Body of pancreas (tissue), 4 donors: Measurements from ENCODE around the gene S100A12.
"Not testable (repeated sequence)": the region's sequence is repeated elsewhere in the genome, so short reads cannot be mapped to it uniquely, and the experiment has no call there.

Experiments used
- POLR2A ChIP-seq, 3 donors: fragments of 450-650 bp; IDR thresholded peaks; one replicate each; pipeline ENCODE4 v1.6.1; 2016; ENCODE audit warnings: antibody characterized with exemption in 3 of 3, mild to moderate bottlenecking in 2 of 3
- TF ChIP-seq, protein P1 (sequence below), 7 experiments: fragments of 450-650 bp in 4 of 7; fragments of 200-600 bp in 3 of 7; sonication (generic) in 3 of 7; IDR thresholded peaks; one replicate each; pipeline ENCODE4 v1.5.1; 2016 to 2019; ENCODE audit warnings: antibody characterized with exemption in 7 of 7

DNA sequence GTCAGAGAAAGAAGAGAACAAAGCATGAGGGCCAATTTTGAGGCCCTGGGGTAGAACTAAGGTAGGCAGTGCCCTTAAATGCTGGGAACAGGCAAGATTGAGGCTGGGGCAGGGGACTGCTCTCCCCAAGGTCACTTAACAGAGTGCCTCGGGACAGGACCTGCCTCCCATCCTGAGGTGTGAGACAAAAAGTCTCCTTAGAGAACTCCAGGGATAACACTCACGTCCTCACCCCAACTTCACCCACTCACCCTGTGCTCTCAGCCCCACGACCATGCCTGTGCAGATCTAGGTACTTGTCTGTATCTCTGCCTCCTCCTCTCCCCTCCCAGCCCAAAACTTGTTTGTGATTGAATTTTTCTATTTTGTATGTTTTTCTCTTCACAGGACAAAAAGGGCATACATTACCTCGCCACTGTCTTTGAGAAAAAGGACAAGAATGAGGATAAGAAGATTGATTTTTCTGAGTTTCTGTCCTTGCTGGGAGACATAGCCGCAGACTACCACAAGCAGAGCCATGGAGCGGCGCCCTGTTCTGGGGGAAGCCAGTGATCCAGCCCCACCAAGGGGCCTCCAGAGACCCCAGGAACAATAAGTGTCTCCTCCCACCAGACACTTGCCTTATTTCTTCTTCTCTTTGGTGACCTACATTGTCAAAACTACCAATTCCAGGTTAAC, 43.5 kb upstream of the S100A12 start:
- TF ChIP-seq, protein P1, sequence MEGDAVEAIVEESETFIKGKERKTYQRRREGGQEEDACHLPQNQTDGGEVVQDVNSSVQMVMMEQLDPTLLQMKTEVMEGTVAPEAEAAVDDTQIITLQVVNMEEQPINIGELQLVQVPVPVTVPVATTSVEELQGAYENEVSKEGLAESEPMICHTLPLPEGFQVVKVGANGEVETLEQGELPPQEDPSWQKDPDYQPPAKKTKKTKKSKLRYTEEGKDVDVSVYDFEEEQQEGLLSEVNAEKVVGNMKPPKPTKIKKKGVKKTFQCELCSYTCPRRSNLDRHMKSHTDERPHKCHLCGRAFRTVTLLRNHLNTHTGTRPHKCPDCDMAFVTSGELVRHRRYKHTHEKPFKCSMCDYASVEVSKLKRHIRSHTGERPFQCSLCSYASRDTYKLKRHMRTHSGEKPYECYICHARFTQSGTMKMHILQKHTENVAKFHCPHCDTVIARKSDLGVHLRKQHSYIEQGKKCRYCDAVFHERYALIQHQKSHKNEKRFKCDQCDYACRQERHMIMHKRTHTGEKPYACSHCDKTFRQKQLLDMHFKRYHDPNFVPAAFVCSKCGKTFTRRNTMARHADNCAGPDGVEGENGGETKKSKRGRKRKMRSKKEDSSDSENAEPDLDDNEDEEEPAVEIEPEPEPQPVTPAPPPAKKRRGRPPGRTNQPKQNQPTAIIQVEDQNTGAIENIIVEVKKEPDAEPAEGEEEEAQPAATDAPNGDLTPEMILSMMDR (IDR thresholded peaks at IDR 0.05): not testable (repeated sequence)
- TF ChIP-seq POLR2A (IDR thresholded peaks at IDR 0.05): not testable (repeated sequence)
